IPS-18c (cell line): Measurements from ENCODE around the gene PRKG2.
A peak's percentile ranks its signal among the peaks of the same experiment; 100 is the strongest.
"Not testable (repeated sequence)": the region's sequence is repeated elsewhere in the genome, so short reads cannot be mapped to it uniquely, and the experiment has no call there.

Source experiments
- H3K4me3 ChIP-seq: 2 replicates; pipeline ENCODE4 v1.7.0; 2013; ENCODE audit warnings: low read depth, mild to moderate bottlenecking, low read length, moderate library complexity; ENCODE audit not compliant: insufficient read depth
- H3K9me3 ChIP-seq: one replicate; pipeline ENCODE4 v1.6.1; 2013; ENCODE audit warnings: mild to moderate bottlenecking, low read length, moderate library complexity; ENCODE audit not compliant: control insufficient read depth, insufficient read depth

PRKG2 gene

DNA sequence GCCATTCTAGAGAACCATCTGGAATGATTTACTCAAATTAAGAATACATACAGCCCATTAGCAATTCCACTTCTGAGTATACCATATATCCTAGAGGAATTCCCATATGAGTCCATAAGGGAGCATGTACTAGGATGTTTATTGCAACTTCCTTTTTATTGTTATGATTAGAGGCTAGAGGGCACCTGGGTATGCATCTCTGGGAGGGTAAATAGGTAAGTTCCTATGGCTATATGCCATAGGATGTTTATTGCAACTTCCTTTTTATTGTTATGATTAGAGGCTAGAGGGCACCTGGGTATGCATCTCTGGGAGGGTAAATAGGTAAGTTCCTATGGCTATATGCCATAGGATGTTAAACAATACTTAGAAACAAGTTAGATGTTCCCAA is 7.1 kb upstream of the PRKG2 start:
- H3K4me3 ChIP-seq, H3K9me3 ChIP-seq: not testable (repeated sequence)

GRCh38 chr4:81221303-81222081 is 6.5 kb upstream of the PRKG2 start:
- Histone ChIP-seq H3K4me3 (no peak overlapping the region), H3K9me3 (peaks cover 4% of the 10 kb centered on the region)

- H3K4me3 ChIP-seq, result no peak overlapping the region
- H3K9me3 ChIP-seq, result peaks cover 4% of the 10 kb centered on the region
These were observed 5.2 kb upstream of the PRKG2 start for GRCh38 chr4:81220271-81220670.

DNA sequence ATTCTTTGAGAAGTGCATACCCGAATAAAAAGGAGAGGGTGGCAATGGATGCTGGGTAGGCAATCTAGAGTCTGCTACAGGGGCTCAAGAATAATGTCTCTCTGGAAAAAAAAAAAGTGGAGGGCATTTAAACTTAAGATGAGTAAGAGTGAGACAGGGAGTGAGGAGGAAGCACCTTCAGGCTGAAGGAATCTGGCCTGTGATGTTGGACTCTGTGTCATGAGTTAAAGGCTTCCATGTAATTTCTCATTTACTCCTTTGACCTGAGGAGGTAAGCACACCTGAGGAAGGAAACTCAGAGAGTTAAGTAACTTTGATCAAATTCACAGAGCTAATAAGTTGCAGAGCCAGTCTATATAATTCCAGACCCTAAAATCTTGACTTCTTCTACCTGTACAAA is 3.2 kb upstream of the PRKG2 start:
- H3K4me3 ChIP-seq, result no peak overlapping the region
- peaks cover 4% of the 10 kb centered on the region for H3K9me3 ChIP-seq

GRCh38 chr4:81217779-81218178 is 2.8 kb upstream of the PRKG2 start:
- peaks cover 4% of the 10 kb centered on the region for H3K9me3 ChIP-seq
- no peak overlapping the region for H3K4me3 ChIP-seq

DNA sequence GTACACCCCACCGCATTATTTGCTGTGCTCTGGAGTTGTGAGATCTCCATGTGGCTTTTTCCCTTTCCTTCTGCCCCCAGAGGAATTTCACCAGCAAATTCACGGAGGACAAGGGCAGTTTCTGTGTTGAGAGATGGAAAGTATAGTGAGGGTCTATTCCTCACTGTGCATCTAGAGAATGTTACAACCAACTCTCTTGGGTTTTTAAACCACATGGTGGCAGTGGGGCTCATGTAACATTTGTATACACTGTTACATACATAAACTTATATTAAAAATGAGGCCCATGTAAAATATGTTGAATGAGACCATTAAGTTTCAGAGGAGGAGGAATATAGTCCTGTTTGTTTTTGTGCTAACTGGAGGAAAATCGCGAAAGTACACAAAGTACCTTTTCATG is 909 bp upstream of the PRKG2 start:
- peak overlapping the region; percentile 67; the same call in 1 of the 2 replicates for H3K4me3 ChIP-seq
- H3K9me3 ChIP-seq, result peaks cover 4% of the 10 kb centered on the region

GRCh38 chr4:81214144-81214880 is 710 bp downstream of the PRKG2 start:
- peaks cover 2% of the 10 kb centered on the region for H3K9me3 ChIP-seq
- peak overlapping the region; percentile 67 for H3K4me3 ChIP-seq

GRCh38 chr4:81213671-81214070 is 1.4 kb downstream of the PRKG2 start:
- H3K9me3 ChIP-seq, result no peaks in the 10 kb centered on the region
- no peak overlapping the region for H3K4me3 ChIP-seq

DNA sequence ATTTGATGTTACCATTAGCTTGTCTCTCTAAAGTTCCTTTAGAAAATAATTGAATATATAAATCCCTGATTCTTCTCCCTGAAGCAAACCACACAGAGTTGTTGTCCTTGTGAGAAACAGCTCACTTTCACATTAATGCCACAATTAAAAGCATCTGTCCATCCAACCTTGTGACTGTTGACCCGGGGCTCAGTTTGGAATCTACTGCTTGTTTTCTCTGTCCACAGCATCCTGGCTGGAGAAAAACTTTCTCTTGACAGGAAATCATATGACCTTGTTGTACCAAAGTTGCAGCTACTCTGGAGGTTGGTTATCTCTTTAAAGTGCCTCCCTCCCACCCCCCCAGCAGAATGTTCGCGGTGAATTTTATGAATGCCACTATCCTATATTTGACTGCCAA is 3.1 kb downstream of the PRKG2 start:
- no peak overlapping the region for H3K4me3 ChIP-seq
- H3K9me3 ChIP-seq, result no peaks in the 10 kb centered on the region

GRCh38 chr4:81207828-81208227 is 7.2 kb downstream of the PRKG2 start:
- Histone ChIP-seq H3K9me3 (no peaks in the 10 kb centered on the region), H3K4me3 (no peak overlapping the region)

GRCh38 chr4:81205302-81205701 is 9.7 kb downstream of the PRKG2 start:
- H3K9me3 ChIP-seq, result no peaks in the 10 kb centered on the region
- H3K4me3 ChIP-seq, result no peak overlapping the region

DNA sequence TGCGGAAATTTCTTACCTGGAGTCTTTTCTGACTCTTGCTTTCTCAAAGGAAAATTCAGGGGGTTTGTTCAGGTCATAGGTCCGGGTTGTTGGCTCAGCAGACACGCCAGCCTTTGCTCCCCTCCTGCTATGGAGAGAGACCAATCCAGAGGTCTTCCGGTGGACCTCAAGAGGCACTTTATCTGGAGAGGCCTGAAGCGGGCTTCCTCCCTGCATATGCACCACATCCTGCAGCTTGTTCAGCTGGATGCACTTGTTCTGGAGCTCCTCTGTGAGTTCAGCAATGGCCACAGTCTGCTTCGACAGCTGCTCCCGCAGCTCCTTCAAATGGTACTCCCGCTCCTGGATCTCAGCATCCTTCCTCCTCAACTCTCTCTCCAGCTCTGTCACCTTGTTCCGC is 10.5 kb downstream of the PRKG2 start:
- H3K9me3 ChIP-seq, result no peaks in the 10 kb centered on the region
- H3K4me3 ChIP-seq, result no peak overlapping the region

- no peaks in the 10 kb centered on the region for H3K9me3 ChIP-seq
These were observed 15.2 kb downstream of the PRKG2 start for GRCh38 chr4:81199831-81200230.

GRCh38 chr4:81198609-81199008 is 16.4 kb downstream of the PRKG2 start:
- Histone ChIP-seq H3K9me3 (no peaks in the 10 kb centered on the region), H3K4me3 (no peak overlapping the region)

More at GRCh38 chr4:81199831-81200230, 15.2 kb downstream of the PRKG2 start:
- no peak overlapping the region for H3K4me3 ChIP-seq

GRCh38 chr4:81197864-81198524 is 17.0 kb downstream of the PRKG2 start:
- Histone ChIP-seq H3K4me3 (no peak overlapping the region), H3K9me3 (no peaks in the 10 kb centered on the region)

GRCh38 chr4:81196126-81196650 is 18.8 kb downstream of the PRKG2 start:
- H3K4me3 ChIP-seq, result no peak overlapping the region
- H3K9me3 ChIP-seq, result no peaks in the 10 kb centered on the region

- no peak overlapping the region for H3K4me3 ChIP-seq
- H3K9me3 ChIP-seq, result no peaks in the 10 kb centered on the region
These were observed 19.5 kb downstream of the PRKG2 start for GRCh38 chr4:81195475-81195874.

- Histone ChIP-seq H3K9me3 (no peaks in the 10 kb centered on the region), H3K4me3 (no peak overlapping the region)
These were observed 20.7 kb downstream of the PRKG2 start for GRCh38 chr4:81194286-81194685.
